GM06990 (cell line): ENCODE measurements around the gene PHACTR3.

Experiments used
- DNase-seq: peaks from one replicate; pipeline ENCODE4 v3.0.0-alpha.2; 2011; ENCODE audit not compliant: insufficient read length; ENCODE audit errors: extremely low read depth
- H3K27me3 ChIP-seq: replicated peaks from 2 replicates; pipeline ENCODE4 v1.6.0; 2011; ENCODE audit warnings: low read length; ENCODE audit not compliant: control insufficient read depth, insufficient read depth
- H3K36me3 ChIP-seq: 2 replicates; pipeline ENCODE4 v1.5.1; 2011; ENCODE audit warnings: low read length; ENCODE audit not compliant: control insufficient read depth, insufficient read depth
- H3K4me3 ChIP-seq: replicated peaks from 2 replicates; pipeline ENCODE4 v1.5.1; 2011; ENCODE audit warnings: low read depth, mild to moderate bottlenecking, control low read depth, low read length
- TF ChIP-seq, protein P1 (sequence below): IDR thresholded peaks from 2 replicates; pipeline ENCODE4 v1.5.1; 2011; ENCODE audit warnings: low read length, control low read depth, mild to moderate bottlenecking, inconsistent platforms; ENCODE audit not compliant: insufficient read depth, poor library complexity, severe bottlenecking

The PHACTR3 gene

GRCh38 chr20:59745716-59746115 lies 141.4 kb downstream of the PHACTR3 start:
- Histone ChIP-seq H3K4me3 (no peak overlapping the region), H3K27me3 (no peaks in the 10 kb centered on the region), H3K36me3 (no peaks in the 10 kb centered on the region)
- no peak for DNase-seq
- TF ChIP-seq, protein P1, sequence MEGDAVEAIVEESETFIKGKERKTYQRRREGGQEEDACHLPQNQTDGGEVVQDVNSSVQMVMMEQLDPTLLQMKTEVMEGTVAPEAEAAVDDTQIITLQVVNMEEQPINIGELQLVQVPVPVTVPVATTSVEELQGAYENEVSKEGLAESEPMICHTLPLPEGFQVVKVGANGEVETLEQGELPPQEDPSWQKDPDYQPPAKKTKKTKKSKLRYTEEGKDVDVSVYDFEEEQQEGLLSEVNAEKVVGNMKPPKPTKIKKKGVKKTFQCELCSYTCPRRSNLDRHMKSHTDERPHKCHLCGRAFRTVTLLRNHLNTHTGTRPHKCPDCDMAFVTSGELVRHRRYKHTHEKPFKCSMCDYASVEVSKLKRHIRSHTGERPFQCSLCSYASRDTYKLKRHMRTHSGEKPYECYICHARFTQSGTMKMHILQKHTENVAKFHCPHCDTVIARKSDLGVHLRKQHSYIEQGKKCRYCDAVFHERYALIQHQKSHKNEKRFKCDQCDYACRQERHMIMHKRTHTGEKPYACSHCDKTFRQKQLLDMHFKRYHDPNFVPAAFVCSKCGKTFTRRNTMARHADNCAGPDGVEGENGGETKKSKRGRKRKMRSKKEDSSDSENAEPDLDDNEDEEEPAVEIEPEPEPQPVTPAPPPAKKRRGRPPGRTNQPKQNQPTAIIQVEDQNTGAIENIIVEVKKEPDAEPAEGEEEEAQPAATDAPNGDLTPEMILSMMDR, result no peak

- Histone ChIP-seq H3K27me3 (no peaks in the 10 kb centered on the region), H3K4me3 (no peak overlapping the region), H3K36me3 (no peaks in the 10 kb centered on the region)
- no peak for DNase-seq
- TF ChIP-seq, protein P1, result no peak
These were observed 141.8 kb downstream of the PHACTR3 start for GRCh38 chr20:59746155-59746554.

DNA sequence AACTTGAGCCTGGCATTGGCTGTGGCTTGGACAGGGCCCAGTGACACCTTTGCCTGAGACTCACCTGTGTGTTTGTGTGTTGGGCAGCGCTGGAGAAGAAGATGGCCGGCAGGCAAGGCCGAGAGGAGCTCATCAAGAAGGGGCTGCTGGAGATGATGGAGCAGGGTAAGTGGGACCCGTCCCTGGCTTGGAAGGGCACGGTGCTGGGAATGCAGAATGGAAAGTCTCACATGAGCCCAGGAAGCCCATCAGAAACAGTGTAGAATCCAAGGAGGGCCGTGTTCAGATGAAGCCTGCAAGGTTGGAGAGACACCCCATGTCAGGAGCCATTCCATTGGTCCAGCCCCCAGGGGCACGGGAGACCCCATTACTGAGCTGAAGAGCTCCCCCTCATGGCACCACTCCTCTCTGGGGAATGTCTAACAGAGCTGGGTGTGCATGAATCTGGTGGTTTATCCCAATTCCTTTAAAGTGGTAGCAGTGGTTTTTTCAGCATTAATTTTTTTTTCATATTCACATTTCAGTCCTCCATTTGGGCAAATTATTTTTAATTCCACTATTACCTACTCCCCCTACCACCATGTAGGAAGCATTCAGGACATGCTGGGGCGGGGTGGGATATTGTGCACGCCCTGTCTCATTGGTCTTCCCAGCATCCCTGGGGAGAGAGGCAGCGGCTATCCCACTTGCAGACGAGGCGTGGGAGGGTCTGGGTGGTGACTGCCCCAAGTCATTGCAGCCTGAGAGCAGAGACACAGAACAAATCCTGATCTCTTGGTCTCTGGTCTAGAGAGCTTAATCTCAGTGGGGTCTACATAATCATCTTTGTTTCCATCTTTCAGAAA lies 143.6 kb downstream of the PHACTR3 start:
- H3K36me3 ChIP-seq, result no peaks in the 10 kb centered on the region
- no peak for DNase-seq
- H3K4me3 ChIP-seq, result no peak overlapping the region
- H3K27me3 ChIP-seq, result no peaks in the 10 kb centered on the region
- TF ChIP-seq, protein P1, result no peak

DNA sequence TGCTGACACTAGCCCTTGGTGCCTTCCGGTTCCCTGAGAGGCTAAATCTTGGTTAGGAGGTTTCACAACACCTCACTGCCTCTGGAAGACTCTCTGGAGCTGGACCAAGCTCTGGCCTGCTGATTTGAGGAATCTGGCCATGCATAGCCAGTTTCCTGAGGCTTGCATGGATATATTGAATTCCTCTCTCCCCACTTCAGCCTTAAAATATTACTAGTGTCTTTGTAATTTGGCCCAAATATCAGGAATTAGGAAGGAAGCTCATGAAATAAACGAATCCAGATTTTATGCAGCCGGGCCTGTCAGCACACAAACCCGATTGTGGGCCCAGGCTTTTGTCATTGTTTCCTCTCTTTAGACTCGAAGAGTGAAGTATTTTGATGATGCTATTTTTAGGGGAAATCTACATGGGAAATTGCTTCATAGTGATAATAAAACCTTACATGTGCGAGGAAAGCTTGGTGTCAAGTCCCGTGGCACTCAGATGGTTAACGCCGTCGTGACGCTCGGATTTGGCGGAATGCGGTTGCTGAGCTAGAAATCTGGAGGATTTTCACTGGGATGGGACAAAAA lies 144.4 kb downstream of the PHACTR3 start:
- no peaks in the 10 kb centered on the region for H3K27me3 ChIP-seq
- TF ChIP-seq, protein P1, result no peak
- H3K4me3 ChIP-seq, result no peak overlapping the region
- H3K36me3 ChIP-seq, result no peaks in the 10 kb centered on the region
- DNase-seq, result no peak

- TF ChIP-seq, protein P1, result no peak
- no peak for DNase-seq
- H3K27me3 ChIP-seq, result no peaks in the 10 kb centered on the region
These were observed 145.0 kb downstream of the PHACTR3 start for GRCh38 chr20:59749301-59749700.

More at GRCh38 chr20:59749301-59749700, 145.0 kb downstream of the PHACTR3 start:
- no peak overlapping the region for H3K4me3 ChIP-seq
- H3K36me3 ChIP-seq, result no peaks in the 10 kb centered on the region
